ENCODE measurements around the gene PLTP. TPM values are rescaled to one million over a fixed set of nuclear protein-coding genes. Genes with fewer than 3 reads are reported as not detected.

PLTP gene
- total and polyA plus RNA-seq, 2 of the 13 experiments (the other 11 are each of a cell fraction or from before 2014, with no cell fraction given): 16.9 to 28.6 TPM

GRCh38 chr20:45882469-45883099 is 29.4 kb downstream of the PLTP start (continued):
- TF ChIP-seq SOX13 (IDR thresholded peaks at IDR 0.05) (no peak), SOX13 (CRISPR knock-in tag; conservative IDR thresholded peaks at IDR 0.05 in 1 of 2, IDR thresholded peaks at IDR 0.05 in 1 of 2) (no peak), MAFK (conservative IDR thresholded peaks at IDR 0.05 in 1 of 2, IDR thresholded peaks at IDR 0.05 in 1 of 2; ENCODE audit: low read length in 2 of 2) (no peak), DBP (CRISPR knock-in tag; IDR thresholded peaks at IDR 0.05; ENCODE audit: not compliant biosample characterization) (no peak), MAZ (IDR thresholded peaks at IDR 0.05; ENCODE audit: borderline replicate concordance, low read depth, low read length) (no peak), MAZ (CRISPR knock-in tag; IDR thresholded peaks at IDR 0.05; ENCODE audit: low read depth) (no peak), REL (CRISPR knock-in tag; conservative IDR thresholded peaks at IDR 0.05) (no peak), GZF1 (CRISPR knock-in tag; IDR thresholded peaks at IDR 0.05) (no peak), ZMYM2 (CRISPR knock-in tag; IDR thresholded peaks at IDR 0.05) (no peak), RNF219 (CRISPR knock-in tag; IDR thresholded peaks at IDR 0.05) (0 out of 2 replicates have a peak, but pooled peaks have one; percentile 9), YY1 (IDR thresholded peaks at IDR 0.05; ENCODE audit: insufficient read depth, insufficient replicate concordance, low read depth, low read length) (no peak), FLYWCH1 (CRISPR knock-in tag; IDR thresholded peaks at IDR 0.05) (no peak), TERF1 (CRISPR knock-in tag; IDR thresholded peaks at IDR 0.05) (no peak), ZC3H4 (CRISPR knock-in tag; IDR thresholded peaks at IDR 0.05; ENCODE audit: borderline replicate concordance) (0 out of 2 replicates have a peak, but pooled peaks have one; percentile 26), PAF1 (CRISPR knock-in tag; IDR thresholded peaks at IDR 0.05) (no peak), ZEB1 (IDR thresholded peaks at IDR 0.05; ENCODE audit: insufficient replicate concordance, low read depth) (no peak), ATF3 (CRISPR knock-in tag; IDR thresholded peaks at IDR 0.05) (no peak), ZNF280B (CRISPR knock-in tag; IDR thresholded peaks at IDR 0.05; ENCODE audit: borderline replicate concordance) (no peak)

All from HepG2 (cell line).